SK-N-SH treated with all-trans-retinoic acid at 6 μM for 48 hours (cell line): ENCODE data around the gene TENT4B.

Experiments used
- ATAC-seq: fragments of 200-7000 bp; cut with Tn5 transposase; 3 replicates; pipeline ENCODE4 v1.9.1; 2020; ENCODE audit warnings: mild to moderate bottlenecking, moderate library complexity
- ARNTL ChIP-seq: fragments of 450-650 bp; formaldehyde crosslinking; IDR thresholded peaks from 2 replicates; pipeline ENCODE4 v1.5.0; 2020; ENCODE audit warnings: low read depth, mild to moderate bottlenecking, moderate library complexity, borderline replicate concordance
- BACH2 ChIP-seq: fragments of 250-450 bp; sonication (Bioruptor Pico); IDR thresholded peaks from 2 replicates; pipeline ENCODE4 v1.9.0; 2021; ENCODE audit warnings: mild to moderate bottlenecking, borderline replicate concordance
- CSDC2 ChIP-seq: fragments of 250-450 bp; sonication (Bioruptor Pico); IDR thresholded peaks from 2 replicates; pipeline ENCODE4 v1.5.0; 2020; ENCODE audit warnings: mild to moderate bottlenecking, moderate library complexity
- ESRRG ChIP-seq: fragments of 250-450 bp; sonication (Bioruptor Pico); IDR thresholded peaks from 2 replicates; pipeline ENCODE4 v1.6.1; 2021; ENCODE audit warnings: mild to moderate bottlenecking
- GLIS3 ChIP-seq: fragments of 250-450 bp; sonication (Bioruptor Pico); IDR thresholded peaks from 2 replicates; pipeline ENCODE4 v1.5.0; 2020; ENCODE audit warnings: mild to moderate bottlenecking, moderate library complexity
- ISL1 ChIP-seq: fragments of 250-450 bp; sonication (Bioruptor Pico); IDR thresholded peaks from 2 replicates; pipeline ENCODE4 v2.1.2; 2022; ENCODE audit warnings: mild to moderate bottlenecking, moderate library complexity
- OSR1 ChIP-seq: fragments of 250-450 bp; sonication (Bioruptor Pico); IDR thresholded peaks from 2 replicates; pipeline ENCODE4 v1.8.0; 2022; ENCODE audit warnings: moderate library complexity, mild to moderate bottlenecking, inconsistent platforms
- PPARA ChIP-seq: fragments of 250-450 bp; sonication (Bioruptor Pico); IDR thresholded peaks from 2 replicates; pipeline ENCODE4 v1.5.0; 2020; ENCODE audit warnings: mild to moderate bottlenecking, borderline replicate concordance
- RARB ChIP-seq: fragments of 250-450 bp; sonication (Bioruptor Pico); IDR thresholded peaks from 2 replicates; pipeline ENCODE4 v1.8.0; 2021; ENCODE audit warnings: mild to moderate bottlenecking, moderate library complexity
- SNAI2 ChIP-seq: fragments of 250-450 bp; sonication (Bioruptor Pico); IDR thresholded peaks from 2 replicates; pipeline ENCODE4 v1.5.0; 2020; ENCODE audit warnings: mild to moderate bottlenecking, moderate library complexity
- TCF4 ChIP-seq: fragments of 250-450 bp; sonication (Bioruptor Pico); IDR thresholded peaks from 2 replicates; pipeline ENCODE4 v1.8.0; 2021; ENCODE audit warnings: mild to moderate bottlenecking, moderate library complexity, borderline replicate concordance
- TOX ChIP-seq: fragments of 250-450 bp; sonication (Bioruptor Pico); IDR thresholded peaks from 2 replicates; pipeline ENCODE4 v1.8.0; 2021; ENCODE audit warnings: mild to moderate bottlenecking, moderate library complexity, borderline replicate concordance
- ZC3H10 ChIP-seq: fragments of 250-450 bp; sonication (Bioruptor Pico); IDR thresholded peaks from 2 replicates; pipeline ENCODE4 v1.5.1; 2021; ENCODE audit warnings: mild to moderate bottlenecking, moderate library complexity
- ZFP3 ChIP-seq: fragments of 250-450 bp; sonication (Bioruptor Pico); IDR thresholded peaks from 2 replicates; pipeline ENCODE4 v1.5.0; 2020; ENCODE audit warnings: mild to moderate bottlenecking, moderate library complexity
- ZFP30 ChIP-seq: fragments of 450-650 bp; formaldehyde crosslinking; IDR thresholded peaks from 2 replicates; pipeline ENCODE4 v1.5.0; 2022; ENCODE audit warnings: mild to moderate bottlenecking, moderate library complexity
- ZNF565 ChIP-seq: fragments of 450-650 bp; formaldehyde crosslinking; conservative IDR thresholded peaks from 2 replicates; pipeline ENCODE4 v1.5.0; 2020; ENCODE audit warnings: low read depth, mild to moderate bottlenecking, moderate library complexity
- ZNF70 ChIP-seq: fragments of 450-650 bp; formaldehyde crosslinking; IDR thresholded peaks from 2 replicates; pipeline ENCODE4 v1.5.0; 2020; ENCODE audit warnings: mild to moderate bottlenecking, moderate library complexity
- ZNF8 ChIP-seq: fragments of 450-650 bp; formaldehyde crosslinking; IDR thresholded peaks from 2 replicates; pipeline ENCODE4 v1.5.0; 2020; ENCODE audit warnings: mild to moderate bottlenecking, moderate library complexity
- TF ChIP-seq, protein P1 (sequence below): fragments of 250-450 bp; sonication (Bioruptor Pico); IDR thresholded peaks from 2 replicates; pipeline ENCODE4 v1.8.0; 2020; ENCODE audit warnings: mild to moderate bottlenecking, moderate library complexity, borderline replicate concordance
- TF ChIP-seq, protein P2 (sequence below): fragments of 250-450 bp; sonication (Bioruptor Pico); IDR thresholded peaks from 2 replicates; pipeline ENCODE4 v1.5.0; 2020; ENCODE audit warnings: mild to moderate bottlenecking, moderate library complexity
- TF ChIP-seq, protein P3 (sequence below): fragments of 250-450 bp; sonication (Bioruptor Pico); IDR thresholded peaks from 2 replicates; pipeline ENCODE4 v1.5.1; 2021; ENCODE audit warnings: mild to moderate bottlenecking, moderate library complexity
- TF ChIP-seq, protein P4 (sequence below): fragments of 250-450 bp; sonication (Bioruptor Pico); IDR thresholded peaks from 2 replicates; pipeline ENCODE4 v1.8.0; 2021; ENCODE audit warnings: low read depth, mild to moderate bottlenecking, moderate library complexity, borderline replicate concordance
- TF ChIP-seq, protein P5 (sequence below): fragments of 250-450 bp; sonication (Bioruptor Pico); IDR thresholded peaks from 2 replicates; pipeline ENCODE4 v1.5.1; 2020; ENCODE audit warnings: low read depth, mild to moderate bottlenecking, moderate library complexity

TENT4B gene

DNA sequence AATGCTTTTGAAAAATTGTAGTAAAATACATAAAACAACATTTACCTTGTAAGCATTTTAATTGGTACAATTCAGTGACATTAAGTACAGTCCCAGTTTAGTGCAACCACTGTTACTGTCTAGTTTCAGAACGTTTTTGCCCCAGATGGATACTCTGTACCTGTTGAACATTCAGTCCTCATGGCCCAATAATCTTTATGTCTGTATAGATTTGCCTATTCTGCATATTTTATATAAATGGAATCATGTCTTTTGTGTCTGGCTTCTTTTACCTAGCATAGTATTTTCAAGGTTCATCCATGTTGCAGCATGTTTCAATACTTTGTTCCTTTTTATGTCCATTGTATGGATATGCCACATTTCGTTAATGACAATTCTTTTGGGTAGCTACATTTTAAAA, 37.2 kb downstream of the TENT4B start (continued):
- TF ChIP-seq, protein P1, sequence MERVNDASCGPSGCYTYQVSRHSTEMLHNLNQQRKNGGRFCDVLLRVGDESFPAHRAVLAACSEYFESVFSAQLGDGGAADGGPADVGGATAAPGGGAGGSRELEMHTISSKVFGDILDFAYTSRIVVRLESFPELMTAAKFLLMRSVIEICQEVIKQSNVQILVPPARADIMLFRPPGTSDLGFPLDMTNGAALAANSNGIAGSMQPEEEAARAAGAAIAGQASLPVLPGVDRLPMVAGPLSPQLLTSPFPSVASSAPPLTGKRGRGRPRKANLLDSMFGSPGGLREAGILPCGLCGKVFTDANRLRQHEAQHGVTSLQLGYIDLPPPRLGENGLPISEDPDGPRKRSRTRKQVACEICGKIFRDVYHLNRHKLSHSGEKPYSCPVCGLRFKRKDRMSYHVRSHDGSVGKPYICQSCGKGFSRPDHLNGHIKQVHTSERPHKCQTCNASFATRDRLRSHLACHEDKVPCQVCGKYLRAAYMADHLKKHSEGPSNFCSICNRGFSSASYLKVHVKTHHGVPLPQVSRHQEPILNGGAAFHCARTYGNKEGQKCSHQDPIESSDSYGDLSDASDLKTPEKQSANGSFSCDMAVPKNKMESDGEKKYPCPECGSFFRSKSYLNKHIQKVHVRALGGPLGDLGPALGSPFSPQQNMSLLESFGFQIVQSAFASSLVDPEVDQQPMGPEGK (CRISPR knock-in tag) = no peak
- no peak for TF ChIP-seq ZNF70 (CRISPR knock-in tag)
- TF ChIP-seq ZFP30 (CRISPR knock-in tag) = no peak
- no peak for TF ChIP-seq SNAI2
- TF ChIP-seq GLIS3 (CRISPR knock-in tag) = no peak
- TF ChIP-seq ARNTL (CRISPR knock-in tag) = no peak
- TF ChIP-seq CSDC2 (CRISPR knock-in tag) = no peak
- TF ChIP-seq ZFP3 = no peak

DNA sequence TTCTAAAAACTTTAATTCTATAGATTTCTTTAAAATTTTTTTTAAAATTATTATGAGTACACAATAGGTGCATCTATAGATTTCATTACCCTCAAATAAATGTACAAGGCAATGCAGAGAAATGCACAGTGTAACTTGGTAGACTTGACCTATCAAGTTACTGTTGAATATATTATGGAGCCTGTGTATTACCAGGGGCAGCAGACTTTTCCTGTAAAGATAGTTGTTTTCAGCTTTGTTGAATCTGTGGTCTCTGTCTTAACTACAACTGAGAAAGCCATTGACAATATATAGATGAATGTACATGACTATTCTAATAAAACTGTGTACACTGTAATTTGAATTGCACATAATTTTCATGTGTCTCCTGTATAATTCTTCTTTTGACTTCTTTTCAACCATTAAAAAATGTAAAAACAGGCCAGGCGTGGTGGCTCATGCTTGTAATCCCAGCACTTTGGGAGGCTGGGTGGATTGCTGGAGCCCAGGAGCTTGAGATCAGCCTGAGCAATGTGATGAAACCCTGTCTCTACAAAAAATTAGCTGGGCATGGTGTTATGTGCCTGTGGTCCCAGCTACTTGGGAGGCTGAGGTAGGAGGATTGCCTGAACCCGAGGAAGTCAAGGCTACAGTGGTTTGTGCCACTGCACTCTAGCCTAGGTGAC, 39.4 kb downstream of the TENT4B start:
- no peak for ATAC-seq
- TF ChIP-seq ZFP3 (no peak), BACH2 (no peak), RARB (CRISPR knock-in tag) (no peak), TCF4 (CRISPR knock-in tag) (no peak), ZNF565 (CRISPR knock-in tag) (no peak), ISL1 (CRISPR knock-in tag) (no peak), ESRRG (no peak), OSR1 (CRISPR knock-in tag) (no peak), ZFP30 (CRISPR knock-in tag) (no peak)
- TF ChIP-seq, protein P2, sequence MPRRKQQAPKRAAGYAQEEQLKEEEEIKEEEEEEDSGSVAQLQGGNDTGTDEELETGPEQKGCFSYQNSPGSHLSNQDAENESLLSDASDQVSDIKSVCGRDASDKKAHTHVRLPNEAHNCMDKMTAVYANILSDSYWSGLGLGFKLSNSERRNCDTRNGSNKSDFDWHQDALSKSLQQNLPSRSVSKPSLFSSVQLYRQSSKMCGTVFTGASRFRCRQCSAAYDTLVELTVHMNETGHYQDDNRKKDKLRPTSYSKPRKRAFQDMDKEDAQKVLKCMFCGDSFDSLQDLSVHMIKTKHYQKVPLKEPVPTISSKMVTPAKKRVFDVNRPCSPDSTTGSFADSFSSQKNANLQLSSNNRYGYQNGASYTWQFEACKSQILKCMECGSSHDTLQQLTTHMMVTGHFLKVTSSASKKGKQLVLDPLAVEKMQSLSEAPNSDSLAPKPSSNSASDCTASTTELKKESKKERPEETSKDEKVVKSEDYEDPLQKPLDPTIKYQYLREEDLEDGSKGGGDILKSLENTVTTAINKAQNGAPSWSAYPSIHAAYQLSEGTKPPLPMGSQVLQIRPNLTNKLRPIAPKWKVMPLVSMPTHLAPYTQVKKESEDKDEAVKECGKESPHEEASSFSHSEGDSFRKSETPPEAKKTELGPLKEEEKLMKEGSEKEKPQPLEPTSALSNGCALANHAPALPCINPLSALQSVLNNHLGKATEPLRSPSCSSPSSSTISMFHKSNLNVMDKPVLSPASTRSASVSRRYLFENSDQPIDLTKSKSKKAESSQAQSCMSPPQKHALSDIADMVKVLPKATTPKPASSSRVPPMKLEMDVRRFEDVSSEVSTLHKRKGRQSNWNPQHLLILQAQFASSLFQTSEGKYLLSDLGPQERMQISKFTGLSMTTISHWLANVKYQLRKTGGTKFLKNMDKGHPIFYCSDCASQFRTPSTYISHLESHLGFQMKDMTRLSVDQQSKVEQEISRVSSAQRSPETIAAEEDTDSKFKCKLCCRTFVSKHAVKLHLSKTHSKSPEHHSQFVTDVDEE (CRISPR knock-in tag) = no peak
- TF ChIP-seq, protein P3, sequence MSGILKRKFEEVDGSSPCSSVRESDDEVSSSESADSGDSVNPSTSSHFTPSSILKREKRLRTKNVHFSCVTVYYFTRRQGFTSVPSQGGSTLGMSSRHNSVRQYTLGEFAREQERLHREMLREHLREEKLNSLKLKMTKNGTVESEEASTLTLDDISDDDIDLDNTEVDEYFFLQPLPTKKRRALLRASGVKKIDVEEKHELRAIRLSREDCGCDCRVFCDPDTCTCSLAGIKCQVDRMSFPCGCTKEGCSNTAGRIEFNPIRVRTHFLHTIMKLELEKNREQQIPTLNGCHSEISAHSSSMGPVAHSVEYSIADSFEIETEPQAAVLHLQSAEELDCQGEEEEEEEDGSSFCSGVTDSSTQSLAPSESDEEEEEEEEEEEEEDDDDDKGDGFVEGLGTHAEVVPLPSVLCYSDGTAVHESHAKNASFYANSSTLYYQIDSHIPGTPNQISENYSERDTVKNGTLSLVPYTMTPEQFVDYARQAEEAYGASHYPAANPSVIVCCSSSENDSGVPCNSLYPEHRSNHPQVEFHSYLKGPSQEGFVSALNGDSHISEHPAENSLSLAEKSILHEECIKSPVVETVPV (CRISPR knock-in tag) = no peak
- TF ChIP-seq, protein P4, sequence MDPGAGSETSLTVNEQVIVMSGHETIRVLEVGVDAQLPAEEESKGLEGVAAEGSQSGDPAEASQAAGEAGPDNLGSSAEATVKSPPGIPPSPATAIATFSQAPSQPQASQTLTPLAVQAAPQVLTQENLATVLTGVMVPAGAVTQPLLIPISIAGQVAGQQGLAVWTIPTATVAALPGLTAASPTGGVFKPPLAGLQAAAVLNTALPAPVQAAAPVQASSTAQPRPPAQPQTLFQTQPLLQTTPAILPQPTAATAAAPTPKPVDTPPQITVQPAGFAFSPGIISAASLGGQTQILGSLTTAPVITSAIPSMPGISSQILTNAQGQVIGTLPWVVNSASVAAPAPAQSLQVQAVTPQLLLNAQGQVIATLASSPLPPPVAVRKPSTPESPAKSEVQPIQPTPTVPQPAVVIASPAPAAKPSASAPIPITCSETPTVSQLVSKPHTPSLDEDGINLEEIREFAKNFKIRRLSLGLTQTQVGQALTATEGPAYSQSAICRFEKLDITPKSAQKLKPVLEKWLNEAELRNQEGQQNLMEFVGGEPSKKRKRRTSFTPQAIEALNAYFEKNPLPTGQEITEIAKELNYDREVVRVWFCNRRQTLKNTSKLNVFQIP (CRISPR knock-in tag) = no peak
- TF ChIP-seq, protein P5, sequence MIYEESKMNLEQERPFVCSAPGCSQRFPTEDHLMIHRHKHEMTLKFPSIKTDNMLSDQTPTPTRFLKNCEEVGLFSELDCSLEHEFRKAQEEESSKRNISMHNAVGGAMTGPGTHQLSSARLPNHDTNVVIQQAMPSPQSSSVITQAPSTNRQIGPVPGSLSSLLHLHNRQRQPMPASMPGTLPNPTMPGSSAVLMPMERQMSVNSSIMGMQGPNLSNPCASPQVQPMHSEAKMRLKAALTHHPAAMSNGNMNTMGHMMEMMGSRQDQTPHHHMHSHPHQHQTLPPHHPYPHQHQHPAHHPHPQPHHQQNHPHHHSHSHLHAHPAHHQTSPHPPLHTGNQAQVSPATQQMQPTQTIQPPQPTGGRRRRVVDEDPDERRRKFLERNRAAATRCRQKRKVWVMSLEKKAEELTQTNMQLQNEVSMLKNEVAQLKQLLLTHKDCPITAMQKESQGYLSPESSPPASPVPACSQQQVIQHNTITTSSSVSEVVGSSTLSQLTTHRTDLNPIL (CRISPR knock-in tag) = no peak

DNA sequence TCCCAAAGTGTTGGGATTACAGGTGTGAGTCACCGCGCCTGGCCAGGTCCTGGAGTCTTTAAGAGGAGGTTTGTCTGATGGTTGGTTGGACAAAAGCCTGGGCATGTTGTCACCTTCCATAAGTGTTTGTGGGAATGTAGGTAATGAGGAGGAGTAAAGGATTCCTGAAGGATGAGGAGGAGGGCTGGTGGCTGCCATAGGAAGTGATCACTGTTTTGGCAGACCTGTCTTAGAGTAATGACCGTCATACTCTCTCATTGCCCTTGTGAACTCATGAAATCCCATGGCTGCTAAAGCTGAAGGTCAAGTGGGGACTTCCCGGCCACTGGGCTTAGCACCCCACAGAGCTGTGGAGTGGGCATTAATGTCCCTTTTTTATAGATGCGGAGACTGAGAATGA, 40.5 kb downstream of the TENT4B start:
- no peak for ATAC-seq
- TF ChIP-seq ZNF565 (CRISPR knock-in tag) (no peak), PPARA (CRISPR knock-in tag) (no peak), ZNF70 (CRISPR knock-in tag) (no peak), GLIS3 (CRISPR knock-in tag) (no peak), ZC3H10 (CRISPR knock-in tag) (no peak), ZNF8 (no peak), TOX (CRISPR knock-in tag) (no peak), ISL1 (CRISPR knock-in tag) (no peak), RARB (CRISPR knock-in tag) (no peak), TCF4 (CRISPR knock-in tag) (no peak), BACH2 (no peak)
- TF ChIP-seq, protein P4 (CRISPR knock-in tag) = no peak
- TF ChIP-seq, protein P2 (CRISPR knock-in tag) = no peak
